Gastrocnemius medialis (tissue), 4 donors: ENCODE measurements around the gene TMEM192. TPM values are rescaled to one million over a fixed set of nuclear protein-coding genes. Genes with fewer than 3 reads are reported as not detected.
A peak's percentile ranks its signal among the peaks of the same experiment; 100 is the strongest.
"Not testable (repeated sequence)": the region's sequence is repeated elsewhere in the genome, so short reads cannot be mapped to it uniquely, and the experiment has no call there.

Experiments used
- ATAC-seq, 2 donors: fragments of 150-250 bp; one replicate each; pipeline ENCODE4 v1.9.1; 2016
- DNase-seq, 2 donors: peaks; one replicate each; pipeline ENCODE4 v3.0.0-alpha.2; 2019
- H3K27ac ChIP-seq, 4 donors: fragments of 200-600 bp; sonication (generic); 1 replicate in 1 of 4; 2 replicates in 3 of 4; pipeline ENCODE4 v1.5.1; 2016 to 2018; ENCODE audit warnings: mild to moderate bottlenecking in 2 of 4, moderate library complexity in 1 of 4
- H3K27me3 ChIP-seq, 3 donors: fragments of 200-600 bp; sonication (generic) in 2 of 3; 1 replicate in 1 of 3; 2 replicates in 2 of 3; pipeline versions ENCODE4 v1.5.1 to v1.6.0; 2016 to 2019; ENCODE audit warnings: mild to moderate bottlenecking in 1 of 3, moderate library complexity in 1 of 3
- H3K36me3 ChIP-seq, 2 donors: fragments of 200-600 bp; sonication (generic) in 1 of 2; one replicate each; pipeline ENCODE4 v1.5.1; 2017 to 2018
- H3K4me1 ChIP-seq, 2 donors: fragments of 200-600 bp; sonication (generic) in 1 of 2; one replicate each; pipeline ENCODE4 v1.5.1; 2016 to 2017; ENCODE audit warnings: mild to moderate bottlenecking in 2 of 2
- H3K4me3 ChIP-seq, 4 donors: fragments of 200-600 bp; sonication (generic) in 3 of 4; 1 replicate in 1 of 4; 2 replicates in 3 of 4; pipeline ENCODE4 v1.5.1; 2016 to 2019; ENCODE audit warnings: mild to moderate bottlenecking in 2 of 4
- H3K9me3 ChIP-seq, 3 donors: fragments of 200-600 bp; sonication (generic) in 2 of 3; 1 replicate in 1 of 3; 2 replicates in 2 of 3; pipeline ENCODE4 v1.5.1; 2016 to 2019
- CTCF ChIP-seq, 5 experiments: fragments of 450-650 bp in 3 of 5; fragments of 200-600 bp in 2 of 5; sonication (generic) in 2 of 5; IDR thresholded peaks in 4 of 5; conservative IDR thresholded peaks in 1 of 5; 1 replicate in 4 of 5; 2 replicates in 1 of 5; pipeline ENCODE4 v1.5.1; 2016 to 2019; ENCODE audit warnings: antibody characterized with exemption in 5 of 5, mild to moderate bottlenecking in 3 of 5, moderate library complexity in 3 of 5
- POLR2A ChIP-seq, 2 donors: fragments of 450-650 bp; IDR thresholded peaks; one replicate each; pipeline ENCODE4 v1.6.1; 2017; ENCODE audit warnings: antibody characterized with exemption in 2 of 2, mild to moderate bottlenecking in 2 of 2, moderate library complexity in 2 of 2
- in situ Hi-C, 4 donors: fragments of 200-750 bp; cut with MboI; loops; one replicate each; pipeline versions ENCODE4 v1.15.0 to v1.8.0; 2017; ENCODE audit warnings: low sequenced_read_pairs in 4 of 4
- intact Hi-C: fragments of 100-400 bp; cut with DNase I; formaldehyde crosslinking; loops from one replicate; pipeline ENCODE4 v1.15.1; 2023; ENCODE audit warnings: low total_unique reads
- total RNA-seq, 4 donors: library from RNA; depleted of rRNA; stranded (reverse); fragments of >200 nt; gene quantifications; one replicate each; pipeline versions ENCODE4 v1.1.0 to v1.2.3, GENCODE V29; 2016

Gene TMEM192
- total RNA-seq, 4 donors from 2014 or later = 15.3 to 28.9 (median 17.8) TPM

GRCh38 chr4:165088366-165088765 is 24.3 kb downstream of the TMEM192 start:
- in situ Hi-C loops (loop anchor here in 1 of 4 donors (25.0 kb wide), 1 partner anchor 301 kb away; no protein-coding TSS in a partner anchor), intact Hi-C loops (no loop called here)
- peaks cover 0 to 38% of the 10 kb centered on the region in 2 donors for H3K36me3 ChIP-seq
- ATAC-seq = no peak
- no peak for DNase-seq
- no peaks in the 10 kb centered on the region for H3K27me3 ChIP-seq
- TF ChIP-seq CTCF (IDR thresholded peaks at IDR 0.05 in 4 of 5, conservative IDR thresholded peaks at IDR 0.05 in 1 of 5) (no peak), POLR2A (IDR thresholded peaks at IDR 0.05) (no peak)
- H3K9me3 ChIP-seq = no peaks in the 10 kb centered on the region
- H3K4me3 ChIP-seq = no peak overlapping the region
- H3K4me1 ChIP-seq = no peaks in the 10 kb centered on the region
- H3K27ac ChIP-seq = no peak overlapping the region

GRCh38 chr4:165085946-165086345 is 26.7 kb downstream of the TMEM192 start:
- ATAC-seq (no peak), DNase-seq (no peak)
- H3K27ac ChIP-seq = no peak overlapping the region
- no peaks in the 10 kb centered on the region for H3K27me3 ChIP-seq
- TF ChIP-seq CTCF (IDR thresholded peaks at IDR 0.05 in 4 of 5, conservative IDR thresholded peaks at IDR 0.05 in 1 of 5) = no peak
- no peak for TF ChIP-seq POLR2A (IDR thresholded peaks at IDR 0.05)
- in situ Hi-C loops (loop anchor here in 1 of 4 donors (25.0 kb wide), 1 partner anchor 299 kb away; no protein-coding TSS in a partner anchor), intact Hi-C loops (no loop called here)
- peaks cover 0 to 36% of the 10 kb centered on the region in 2 donors for H3K36me3 ChIP-seq
- H3K4me3 ChIP-seq = no peak overlapping the region
- no peaks in the 10 kb centered on the region for H3K4me1 ChIP-seq
- H3K9me3 ChIP-seq = no peaks in the 10 kb centered on the region

- in situ Hi-C loops = loop anchor here in 1 of 4 donors (25.0 kb wide), 1 partner anchor 297 kb away; no protein-coding TSS in a partner anchor
- H3K4me1 ChIP-seq, H3K9me3 ChIP-seq, H3K27me3 ChIP-seq, H3K4me3 ChIP-seq, ATAC-seq, intact Hi-C loops, H3K27ac ChIP-seq, DNase-seq: not testable (repeated sequence)
- H3K36me3 ChIP-seq = peaks cover 0 to 36% of the 10 kb centered on the region in 2 donors
These were observed 27.9 kb downstream of the TMEM192 start for GRCh38 chr4:165084787-165085186.

- Histone ChIP-seq H3K27ac (peak overlapping the region; percentile 34 to 56 (median 45)), H3K9me3 (no peaks in the 10 kb centered on the region), H3K36me3 (peaks cover 0 to 9% of the 10 kb centered on the region in 2 donors), H3K27me3 (no peaks in the 10 kb centered on the region), H3K4me1 (peaks cover 2 to 4% of the 10 kb centered on the region in 2 donors), H3K4me3 (no peak overlapping the region)
- peak; percentile 78 to 83 for DNase-seq
- in situ Hi-C loops (loop anchor here in 1 of 4 donors (25.0 kb wide), 1 partner anchor 292 kb away; no protein-coding TSS in a partner anchor), intact Hi-C loops (loop anchor here (2.0 kb wide), 1 partner anchor 33 kb away; the partner anchor contains the start of gene TMEM192)
- ATAC-seq = peak; percentile 100
- TF ChIP-seq CTCF (IDR thresholded peaks at IDR 0.05 in 4 of 5, conservative IDR thresholded peaks at IDR 0.05 in 1 of 5) (no peak), POLR2A (IDR thresholded peaks at IDR 0.05) (no peak)
These were observed 33.2 kb downstream of the TMEM192 start for GRCh38 chr4:165079476-165079875.

- in situ Hi-C loops = loop anchor here in 1 of 4 donors (25.0 kb wide), 1 partner anchor 290 kb away; no protein-coding TSS in a partner anchor
- intact Hi-C loops = no loop called here
- H3K36me3 ChIP-seq = peaks cover 0 to 9% of the 10 kb centered on the region in 2 donors
These were observed 35.6 kb downstream of the TMEM192 start for GRCh38 chr4:165077034-165077578.

GRCh38 chr4:165073346-165073745 is 39.3 kb downstream of the TMEM192 start:
- H3K9me3 ChIP-seq, H3K27ac ChIP-seq, in situ Hi-C loops: not testable (repeated sequence)

More at GRCh38 chr4:165077034-165077578, 35.6 kb downstream of the TMEM192 start:
- Histone ChIP-seq H3K27me3 (no peaks in the 10 kb centered on the region), H3K9me3 (no peaks in the 10 kb centered on the region), H3K27ac (no peak overlapping the region), H3K4me1 (peaks cover 2 to 4% of the 10 kb centered on the region in 2 donors), H3K4me3 (no peak overlapping the region)
- no peak for ATAC-seq
- no peak for DNase-seq
- TF ChIP-seq CTCF (IDR thresholded peaks at IDR 0.05 in 4 of 5, conservative IDR thresholded peaks at IDR 0.05 in 1 of 5) = no peak
- TF ChIP-seq POLR2A (IDR thresholded peaks at IDR 0.05) = no peak

More at GRCh38 chr4:165073346-165073745, 39.3 kb downstream of the TMEM192 start:
- H3K36me3 ChIP-seq, H3K4me3 ChIP-seq, H3K27me3 ChIP-seq, H3K4me1 ChIP-seq, intact Hi-C loops, DNase-seq, ATAC-seq: not testable (repeated sequence)
